GM12878 (cell line): Measurements from ENCODE around the gene VTN. TPM values are rescaled to one million over a fixed set of nuclear protein-coding genes. Genes with fewer than 3 reads are reported as not detected.

Experiments used
- FOS ChIP-seq: IDR thresholded peaks from 3 replicates; pipeline ENCODE4 v1.6.1; 2011; ENCODE audit warnings: borderline replicate concordance; ENCODE audit not compliant: insufficient read length; ENCODE audit errors: extremely low read depth
- FOXK2 ChIP-seq: fragments of 450-650 bp; IDR thresholded peaks from 2 replicates; pipeline ENCODE4 v1.6.1; 2017; ENCODE audit warnings: mild to moderate bottlenecking, moderate library complexity
- IRF4 ChIP-seq: IDR thresholded peaks from 2 replicates; pipeline ENCODE4 v1.6.1; 2011; ENCODE audit warnings: low read depth, low read length
- LARP7 ChIP-seq: fragments of 450-650 bp; IDR thresholded peaks from 2 replicates; pipeline ENCODE4 v1.6.1; 2017; ENCODE audit warnings: mild to moderate bottlenecking
- MTA2 ChIP-seq: fragments of 450-650 bp; IDR thresholded peaks from 2 replicates; pipeline ENCODE4 v1.6.1; 2016; ENCODE audit warnings: low read depth, mild to moderate bottlenecking, moderate library complexity
- MXI1 ChIP-seq: fragments of 150-350 bp; IDR thresholded peaks from 2 replicates; pipeline ENCODE4 v1.6.1; 2011; ENCODE audit warnings: low read depth, mild to moderate bottlenecking, inconsistent platforms, low read length, improper control_type of control experiment
- NFYB ChIP-seq: IDR thresholded peaks from 2 replicates; pipeline ENCODE4 v1.6.1; 2011; ENCODE audit warnings: low read depth, mild to moderate bottlenecking, low read length, improper control_type of control experiment, moderate library complexity; ENCODE audit not compliant: insufficient read depth
- RB1 ChIP-seq: fragments of 450-650 bp; formaldehyde crosslinking; IDR thresholded peaks from 2 replicates; pipeline ENCODE4 v1.6.1; 2017; ENCODE audit warnings: mild to moderate bottlenecking, borderline replicate concordance
- RBBP5 ChIP-seq: fragments of 200-600 bp; sonication (generic); conservative IDR thresholded peaks from 2 replicates; pipeline ENCODE4 v1.6.1; 2016
- SIX5 ChIP-seq: IDR thresholded peaks from 2 replicates; pipeline ENCODE4 v1.6.1; 2011; ENCODE audit warnings: mild to moderate bottlenecking, low read depth, low read length, moderate library complexity; ENCODE audit not compliant: severe bottlenecking
- SREBF1 ChIP-seq: IDR thresholded peaks from 2 replicates; pipeline ENCODE4 v1.6.1; 2012; ENCODE audit warnings: mild to moderate bottlenecking, low read length
- SUZ12 ChIP-seq: fragments of 200-600 bp; sonication (generic); IDR thresholded peaks from one replicate; pipeline ENCODE4 v1.6.1; 2018; ENCODE audit warnings: antibody characterized with exemption, mild to moderate bottlenecking; ENCODE audit not compliant: unreplicated experiment
- TAF1 ChIP-seq: IDR thresholded peaks from 2 replicates; pipeline ENCODE4 v1.6.1; 2011; ENCODE audit warnings: mild to moderate bottlenecking, low read depth, low read length, borderline replicate concordance
- WRNIP1 ChIP-seq: IDR thresholded peaks from 2 replicates; pipeline ENCODE4 v1.6.1; 2011; ENCODE audit warnings: low read depth, low read length, improper control_type of control experiment, borderline replicate concordance
- YY1 ChIP-seq: IDR thresholded peaks from 2 replicates; pipeline ENCODE4 v1.6.1; 2011; ENCODE audit warnings: low read depth, mild to moderate bottlenecking, low read length
- ZNF207 ChIP-seq: fragments of 450-650 bp; IDR thresholded peaks from 2 replicates; pipeline ENCODE4 v1.6.1; 2014; ENCODE audit warnings: antibody characterized with exemption, mild to moderate bottlenecking, borderline replicate concordance
- ZNF274 ChIP-seq: IDR thresholded peaks from one replicate; pipeline ENCODE4 v1.8.0; 2011; ENCODE audit not compliant: insufficient read length, insufficient read depth
- polyA plus RNA-seq, 11 experiments: library from polyadenylated mRNA; depleted of rRNA in 4 of 11; unstranded in 6 of 11; stranded (reverse) in 5 of 11; fragments of >200 nt; fragmentation: Nextera tagmentation in 4 of 11; fragmentation: Illumina TruSeq in 1 of 11; extraction: Ambion mirVana in 4 of 11; extraction: Trizol in 1 of 11; gene quantifications; 1 replicate in 1 of 11; 2 replicates in 10 of 11; pipeline versions ENCODE4 v1.2.1 to v1.2.3, GENCODE V29; 2011 to 2016; ENCODE audit warnings: inconsistent platforms in 2 of 11, missing spikeins in 2 of 11, low read depth in 1 of 11
- total RNA-seq, 4 experiments: library from RNA; depleted of rRNA in 3 of 4; stranded (reverse); fragments of >200 nt in 3 of 4; fragmentation: Illumina TruSeq in 1 of 4; extraction: Trizol in 1 of 4; gene quantifications; 2 replicates each; pipeline versions ENCODE4 v1.2.1 to v1.2.3, GENCODE V29; 2013 to 2021
- TF ChIP-seq, protein P1 (sequence below): fragments of 450-650 bp; IDR thresholded peaks from 2 replicates; pipeline ENCODE4 v1.6.1; 2016; ENCODE audit warnings: mild to moderate bottlenecking
- TF ChIP-seq, protein P2 (sequence below): IDR thresholded peaks from 2 replicates; pipeline ENCODE4 v1.6.1; 2011; ENCODE audit warnings: borderline replicate concordance, low read depth, mild to moderate bottlenecking, moderate library complexity, mixed read lengths, low read length; ENCODE audit not compliant: insufficient read depth; ENCODE audit errors: extremely low read length
- TF ChIP-seq, protein P3 (sequence below): fragments of 450-650 bp; IDR thresholded peaks from 2 replicates; pipeline ENCODE4 v1.6.1; 2017; ENCODE audit warnings: mild to moderate bottlenecking, low read depth, inconsistent platforms; ENCODE audit not compliant: poor library complexity, severe bottlenecking
- TF ChIP-seq, protein P4 (sequence below): fragments of 450-650 bp; IDR thresholded peaks from 2 replicates; pipeline ENCODE4 v1.6.1; 2016; ENCODE audit warnings: mild to moderate bottlenecking, moderate library complexity, borderline replicate concordance

The VTN gene
- total and polyA plus RNA-seq, 10 of the 15 experiments (the other 5 are each of a cell fraction or from before 2014, with no cell fraction given), result 0.04 to 1.3 (median 0.13) TPM; not detected in 5

DNA sequence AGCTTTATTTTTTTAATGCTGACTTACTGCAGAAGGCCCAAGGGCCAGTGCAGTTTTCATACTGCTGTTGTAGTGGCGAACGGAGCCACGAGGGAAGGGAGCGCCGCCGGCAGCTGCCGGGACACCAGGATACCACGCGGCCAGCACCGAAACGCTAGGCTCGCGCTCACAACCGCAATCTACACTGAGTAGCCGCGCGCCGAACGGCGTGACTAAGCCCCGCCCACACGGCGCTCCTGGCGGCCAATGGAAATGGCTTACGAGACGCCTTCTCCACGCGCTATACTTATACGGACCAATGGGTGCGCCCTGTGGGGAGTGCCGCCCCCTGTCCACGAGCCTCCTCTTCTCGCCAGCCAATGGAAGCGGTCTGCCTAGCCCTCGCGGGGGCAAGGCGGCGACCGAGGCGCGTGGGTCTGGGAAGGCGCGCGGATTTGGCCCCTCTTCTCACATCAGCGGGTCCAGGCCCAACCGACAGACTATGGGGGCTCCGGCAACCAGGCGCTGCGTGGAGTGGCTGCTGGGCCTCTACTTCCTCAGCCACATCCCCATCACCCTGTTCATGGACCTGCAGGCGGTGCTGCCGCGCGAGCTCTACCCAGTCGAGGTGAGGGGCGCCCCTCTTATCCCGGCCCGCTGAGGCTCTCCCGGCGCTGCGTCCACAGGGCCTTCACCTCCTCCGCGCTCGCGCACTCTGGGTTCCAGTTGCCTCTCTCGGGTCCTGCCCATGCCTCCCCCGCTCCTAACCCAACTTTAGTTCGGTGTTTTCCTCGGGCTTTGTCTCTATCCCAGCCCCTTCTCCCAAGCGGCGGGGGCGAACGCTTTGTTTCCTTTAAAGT, 51.1 kb downstream of the VTN start, which contains the start of gene TMEM97 (continued):
- TF ChIP-seq, protein P1, sequence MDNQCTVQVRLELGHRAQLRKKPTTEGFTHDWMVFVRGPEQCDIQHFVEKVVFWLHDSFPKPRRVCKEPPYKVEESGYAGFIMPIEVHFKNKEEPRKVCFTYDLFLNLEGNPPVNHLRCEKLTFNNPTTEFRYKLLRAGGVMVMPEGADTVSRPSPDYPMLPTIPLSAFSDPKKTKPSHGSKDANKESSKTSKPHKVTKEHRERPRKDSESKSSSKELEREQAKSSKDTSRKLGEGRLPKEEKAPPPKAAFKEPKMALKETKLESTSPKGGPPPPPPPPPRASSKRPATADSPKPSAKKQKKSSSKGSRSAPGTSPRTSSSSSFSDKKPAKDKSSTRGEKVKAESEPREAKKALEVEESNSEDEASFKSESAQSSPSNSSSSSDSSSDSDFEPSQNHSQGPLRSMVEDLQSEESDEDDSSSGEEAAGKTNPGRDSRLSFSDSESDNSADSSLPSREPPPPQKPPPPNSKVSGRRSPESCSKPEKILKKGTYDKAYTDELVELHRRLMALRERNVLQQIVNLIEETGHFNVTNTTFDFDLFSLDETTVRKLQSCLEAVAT, result peak; percentile 71; the same call in 1 of the 2 replicates
- TF ChIP-seq YY1 (no peak; the same call in 1 of the 2 replicates), MTA2 (no peak), SIX5 (no peak), WRNIP1 (no peak), SUZ12 (no peak), FOS (peak; percentile 47), LARP7 (peak; percentile 74), RBBP5 (no peak), RB1 (peak; percentile 85), ZNF274 (no peak), TAF1 (peak; percentile 58; the same call in 1 of the 2 replicates), IRF4 (no peak), ZNF207 (no peak), SREBF1 (no peak), FOXK2 (no peak), NFYB (peak; percentile 98), MXI1 (peak; percentile 96)
- TF ChIP-seq, protein P2, sequence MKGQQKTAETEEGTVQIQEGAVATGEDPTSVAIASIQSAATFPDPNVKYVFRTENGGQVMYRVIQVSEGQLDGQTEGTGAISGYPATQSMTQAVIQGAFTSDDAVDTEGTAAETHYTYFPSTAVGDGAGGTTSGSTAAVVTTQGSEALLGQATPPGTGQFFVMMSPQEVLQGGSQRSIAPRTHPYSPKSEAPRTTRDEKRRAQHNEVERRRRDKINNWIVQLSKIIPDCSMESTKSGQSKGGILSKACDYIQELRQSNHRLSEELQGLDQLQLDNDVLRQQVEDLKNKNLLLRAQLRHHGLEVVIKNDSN, result no peak
- TF ChIP-seq, protein P3, sequence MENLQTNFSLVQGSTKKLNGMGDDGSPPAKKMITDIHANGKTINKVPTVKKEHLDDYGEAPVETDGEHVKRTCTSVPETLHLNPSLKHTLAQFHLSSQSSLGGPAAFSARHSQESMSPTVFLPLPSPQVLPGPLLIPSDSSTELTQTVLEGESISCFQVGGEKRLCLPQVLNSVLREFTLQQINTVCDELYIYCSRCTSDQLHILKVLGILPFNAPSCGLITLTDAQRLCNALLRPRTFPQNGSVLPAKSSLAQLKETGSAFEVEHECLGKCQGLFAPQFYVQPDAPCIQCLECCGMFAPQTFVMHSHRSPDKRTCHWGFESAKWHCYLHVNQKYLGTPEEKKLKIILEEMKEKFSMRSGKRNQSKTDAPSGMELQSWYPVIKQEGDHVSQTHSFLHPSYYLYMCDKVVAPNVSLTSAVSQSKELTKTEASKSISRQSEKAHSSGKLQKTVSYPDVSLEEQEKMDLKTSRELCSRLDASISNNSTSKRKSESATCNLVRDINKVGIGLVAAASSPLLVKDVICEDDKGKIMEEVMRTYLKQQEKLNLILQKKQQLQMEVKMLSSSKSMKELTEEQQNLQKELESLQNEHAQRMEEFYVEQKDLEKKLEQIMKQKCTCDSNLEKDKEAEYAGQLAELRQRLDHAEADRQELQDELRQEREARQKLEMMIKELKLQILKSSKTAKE, result no peak
- TF ChIP-seq, protein P4, sequence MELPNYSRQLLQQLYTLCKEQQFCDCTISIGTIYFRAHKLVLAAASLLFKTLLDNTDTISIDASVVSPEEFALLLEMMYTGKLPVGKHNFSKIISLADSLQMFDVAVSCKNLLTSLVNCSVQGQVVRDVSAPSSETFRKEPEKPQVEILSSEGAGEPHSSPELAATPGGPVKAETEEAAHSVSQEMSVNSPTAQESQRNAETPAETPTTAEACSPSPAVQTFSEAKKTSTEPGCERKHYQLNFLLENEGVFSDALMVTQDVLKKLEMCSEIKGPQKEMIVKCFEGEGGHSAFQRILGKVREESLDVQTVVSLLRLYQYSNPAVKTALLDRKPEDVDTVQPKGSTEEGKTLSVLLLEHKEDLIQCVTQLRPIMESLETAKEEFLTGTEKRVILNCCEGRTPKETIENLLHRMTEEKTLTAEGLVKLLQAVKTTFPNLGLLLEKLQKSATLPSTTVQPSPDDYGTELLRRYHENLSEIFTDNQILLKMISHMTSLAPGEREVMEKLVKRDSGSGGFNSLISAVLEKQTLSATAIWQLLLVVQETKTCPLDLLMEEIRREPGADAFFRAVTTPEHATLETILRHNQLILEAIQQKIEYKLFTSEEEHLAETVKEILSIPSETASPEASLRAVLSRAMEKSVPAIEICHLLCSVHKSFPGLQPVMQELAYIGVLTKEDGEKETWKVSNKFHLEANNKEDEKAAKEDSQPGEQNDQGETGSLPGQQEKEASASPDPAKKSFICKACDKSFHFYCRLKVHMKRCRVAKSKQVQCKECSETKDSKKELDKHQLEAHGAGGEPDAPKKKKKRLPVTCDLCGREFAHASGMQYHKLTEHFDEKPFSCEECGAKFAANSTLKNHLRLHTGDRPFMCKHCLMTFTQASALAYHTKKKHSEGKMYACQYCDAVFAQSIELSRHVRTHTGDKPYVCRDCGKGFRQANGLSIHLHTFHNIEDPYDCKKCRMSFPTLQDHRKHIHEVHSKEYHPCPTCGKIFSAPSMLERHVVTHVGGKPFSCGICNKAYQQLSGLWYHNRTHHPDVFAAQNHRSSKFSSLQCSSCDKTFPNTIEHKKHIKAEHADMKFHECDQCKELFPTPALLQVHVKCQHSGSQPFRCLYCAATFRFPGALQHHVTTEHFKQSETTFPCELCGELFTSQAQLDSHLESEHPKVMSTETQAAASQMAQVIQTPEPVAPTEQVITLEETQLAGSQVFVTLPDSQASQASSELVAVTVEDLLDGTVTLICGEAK, result no peak
